Measurements from ENCODE around the gene HAND2. TPM values are rescaled to one million over a fixed set of nuclear protein-coding genes. Genes with fewer than 3 reads are reported as not detected.

Gene HAND2
- total and polyA plus RNA-seq, 2 of the 8 experiments (the other 6 are each of a cell fraction or from before 2014, with no cell fraction given): 0.05 TPM; not detected in 1

- TF ChIP-seq, protein P1, sequence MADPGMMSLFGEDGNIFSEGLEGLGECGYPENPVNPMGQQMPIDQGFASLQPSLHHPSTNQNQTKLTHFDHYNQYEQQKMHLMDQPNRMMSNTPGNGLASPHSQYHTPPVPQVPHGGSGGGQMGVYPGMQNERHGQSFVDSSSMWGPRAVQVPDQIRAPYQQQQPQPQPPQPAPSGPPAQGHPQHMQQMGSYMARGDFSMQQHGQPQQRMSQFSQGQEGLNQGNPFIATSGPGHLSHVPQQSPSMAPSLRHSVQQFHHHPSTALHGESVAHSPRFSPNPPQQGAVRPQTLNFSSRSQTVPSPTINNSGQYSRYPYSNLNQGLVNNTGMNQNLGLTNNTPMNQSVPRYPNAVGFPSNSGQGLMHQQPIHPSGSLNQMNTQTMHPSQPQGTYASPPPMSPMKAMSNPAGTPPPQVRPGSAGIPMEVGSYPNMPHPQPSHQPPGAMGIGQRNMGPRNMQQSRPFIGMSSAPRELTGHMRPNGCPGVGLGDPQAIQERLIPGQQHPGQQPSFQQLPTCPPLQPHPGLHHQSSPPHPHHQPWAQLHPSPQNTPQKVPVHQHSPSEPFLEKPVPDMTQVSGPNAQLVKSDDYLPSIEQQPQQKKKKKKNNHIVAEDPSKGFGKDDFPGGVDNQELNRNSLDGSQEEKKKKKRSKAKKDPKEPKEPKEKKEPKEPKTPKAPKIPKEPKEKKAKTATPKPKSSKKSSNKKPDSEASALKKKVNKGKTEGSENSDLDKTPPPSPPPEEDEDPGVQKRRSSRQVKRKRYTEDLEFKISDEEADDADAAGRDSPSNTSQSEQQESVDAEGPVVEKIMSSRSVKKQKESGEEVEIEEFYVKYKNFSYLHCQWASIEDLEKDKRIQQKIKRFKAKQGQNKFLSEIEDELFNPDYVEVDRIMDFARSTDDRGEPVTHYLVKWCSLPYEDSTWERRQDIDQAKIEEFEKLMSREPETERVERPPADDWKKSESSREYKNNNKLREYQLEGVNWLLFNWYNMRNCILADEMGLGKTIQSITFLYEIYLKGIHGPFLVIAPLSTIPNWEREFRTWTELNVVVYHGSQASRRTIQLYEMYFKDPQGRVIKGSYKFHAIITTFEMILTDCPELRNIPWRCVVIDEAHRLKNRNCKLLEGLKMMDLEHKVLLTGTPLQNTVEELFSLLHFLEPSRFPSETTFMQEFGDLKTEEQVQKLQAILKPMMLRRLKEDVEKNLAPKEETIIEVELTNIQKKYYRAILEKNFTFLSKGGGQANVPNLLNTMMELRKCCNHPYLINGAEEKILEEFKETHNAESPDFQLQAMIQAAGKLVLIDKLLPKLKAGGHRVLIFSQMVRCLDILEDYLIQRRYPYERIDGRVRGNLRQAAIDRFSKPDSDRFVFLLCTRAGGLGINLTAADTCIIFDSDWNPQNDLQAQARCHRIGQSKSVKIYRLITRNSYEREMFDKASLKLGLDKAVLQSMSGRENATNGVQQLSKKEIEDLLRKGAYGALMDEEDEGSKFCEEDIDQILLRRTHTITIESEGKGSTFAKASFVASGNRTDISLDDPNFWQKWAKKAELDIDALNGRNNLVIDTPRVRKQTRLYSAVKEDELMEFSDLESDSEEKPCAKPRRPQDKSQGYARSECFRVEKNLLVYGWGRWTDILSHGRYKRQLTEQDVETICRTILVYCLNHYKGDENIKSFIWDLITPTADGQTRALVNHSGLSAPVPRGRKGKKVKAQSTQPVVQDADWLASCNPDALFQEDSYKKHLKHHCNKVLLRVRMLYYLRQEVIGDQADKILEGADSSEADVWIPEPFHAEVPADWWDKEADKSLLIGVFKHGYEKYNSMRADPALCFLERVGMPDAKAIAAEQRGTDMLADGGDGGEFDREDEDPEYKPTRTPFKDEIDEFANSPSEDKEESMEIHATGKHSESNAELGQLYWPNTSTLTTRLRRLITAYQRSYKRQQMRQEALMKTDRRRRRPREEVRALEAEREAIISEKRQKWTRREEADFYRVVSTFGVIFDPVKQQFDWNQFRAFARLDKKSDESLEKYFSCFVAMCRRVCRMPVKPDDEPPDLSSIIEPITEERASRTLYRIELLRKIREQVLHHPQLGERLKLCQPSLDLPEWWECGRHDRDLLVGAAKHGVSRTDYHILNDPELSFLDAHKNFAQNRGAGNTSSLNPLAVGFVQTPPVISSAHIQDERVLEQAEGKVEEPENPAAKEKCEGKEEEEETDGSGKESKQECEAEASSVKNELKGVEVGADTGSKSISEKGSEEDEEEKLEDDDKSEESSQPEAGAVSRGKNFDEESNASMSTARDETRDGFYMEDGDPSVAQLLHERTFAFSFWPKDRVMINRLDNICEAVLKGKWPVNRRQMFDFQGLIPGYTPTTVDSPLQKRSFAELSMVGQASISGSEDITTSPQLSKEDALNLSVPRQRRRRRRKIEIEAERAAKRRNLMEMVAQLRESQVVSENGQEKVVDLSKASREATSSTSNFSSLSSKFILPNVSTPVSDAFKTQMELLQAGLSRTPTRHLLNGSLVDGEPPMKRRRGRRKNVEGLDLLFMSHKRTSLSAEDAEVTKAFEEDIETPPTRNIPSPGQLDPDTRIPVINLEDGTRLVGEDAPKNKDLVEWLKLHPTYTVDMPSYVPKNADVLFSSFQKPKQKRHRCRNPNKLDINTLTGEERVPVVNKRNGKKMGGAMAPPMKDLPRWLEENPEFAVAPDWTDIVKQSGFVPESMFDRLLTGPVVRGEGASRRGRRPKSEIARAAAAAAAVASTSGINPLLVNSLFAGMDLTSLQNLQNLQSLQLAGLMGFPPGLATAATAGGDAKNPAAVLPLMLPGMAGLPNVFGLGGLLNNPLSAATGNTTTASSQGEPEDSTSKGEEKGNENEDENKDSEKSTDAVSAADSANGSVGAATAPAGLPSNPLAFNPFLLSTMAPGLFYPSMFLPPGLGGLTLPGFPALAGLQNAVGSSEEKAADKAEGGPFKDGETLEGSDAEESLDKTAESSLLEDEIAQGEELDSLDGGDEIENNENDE (IDR thresholded peaks at IDR 0.05; ENCODE audit: insufficient replicate concordance, low read length): no peak
- 0 out of 2 replicates have a peak, but pooled peaks have one; percentile 21 for TF ChIP-seq CBX8 (IDR thresholded peaks at IDR 0.05; ENCODE audit: borderline replicate concordance, low read depth, low read length)
- TF ChIP-seq E2F6 (IDR thresholded peaks at IDR 0.05): 0 out of 2 replicates have a peak, but pooled peaks have one; percentile 17
- no peak for TF ChIP-seq SIX5 (IDR thresholded peaks at IDR 0.05; ENCODE audit: low read depth, low read length)
- no peak for TF ChIP-seq YY1 (IDR thresholded peaks at IDR 0.05; ENCODE audit: low read depth, low read length)
- TF ChIP-seq, protein P2, sequence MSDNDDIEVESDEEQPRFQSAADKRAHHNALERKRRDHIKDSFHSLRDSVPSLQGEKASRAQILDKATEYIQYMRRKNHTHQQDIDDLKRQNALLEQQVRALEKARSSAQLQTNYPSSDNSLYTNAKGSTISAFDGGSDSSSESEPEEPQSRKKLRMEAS (IDR thresholded peaks at IDR 0.05): peak; percentile 74
- no peak for TF ChIP-seq BCL11A (IDR thresholded peaks at IDR 0.05; ENCODE audit: low read depth in 2 of 2, low read length in 2 of 2)
- no peak for TF ChIP-seq TEAD4 (IDR thresholded peaks at IDR 0.05; ENCODE audit: low read depth, low read length)
Observed at GRCh38 chr4:173516621-173517524, 13.2 kb downstream of the HAND2 start (continued).
